ENCODE data around the gene SDHAF1.

Gene SDHAF1

DNA sequence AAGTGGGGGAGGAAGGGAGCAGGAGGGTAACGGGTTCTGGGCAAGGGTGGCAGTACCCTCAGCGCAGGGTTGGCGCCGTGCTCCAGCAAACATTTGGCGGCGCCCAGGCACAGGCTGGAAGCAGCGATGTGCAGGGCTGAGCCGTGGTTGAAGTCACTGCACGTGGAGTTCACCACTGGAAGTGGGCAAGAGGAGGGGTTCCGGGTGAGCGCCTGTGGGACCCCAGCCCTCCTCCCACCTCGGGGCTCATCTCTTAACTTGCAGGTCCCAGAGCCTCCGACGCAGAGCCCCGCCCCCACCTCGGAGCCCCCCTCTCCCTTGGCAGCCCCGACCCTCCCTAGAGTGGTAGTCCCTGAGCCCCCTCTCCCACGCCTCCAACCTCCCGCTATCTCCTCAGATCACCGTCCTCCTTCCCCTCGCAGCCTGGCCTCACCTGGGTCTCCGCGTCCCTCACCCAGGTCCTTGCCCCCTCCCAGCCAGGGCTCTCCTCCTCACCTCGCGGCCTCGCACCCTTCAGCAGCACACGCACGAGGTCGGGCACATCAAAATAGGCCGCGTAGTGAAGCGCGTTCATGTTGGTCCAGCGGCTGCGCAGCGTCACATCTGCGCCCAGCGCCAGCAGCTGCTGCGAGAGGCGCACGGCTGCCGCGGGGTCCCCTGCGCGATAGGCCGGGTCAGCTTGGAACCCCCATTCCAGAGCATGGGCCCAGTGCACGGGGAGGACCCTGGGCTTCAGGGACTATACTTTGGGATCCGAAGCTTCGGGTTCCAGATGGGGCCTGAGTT lies 31.3 kb downstream of the SDHAF1 start:
- no peak for DNase-seq (ENCODE audit: low read depth in 1 of 2, low spot score in 1 of 2)
- H3K4me3 ChIP-seq (replicated peaks; ENCODE audit: insufficient read depth, low read length), result no peak overlapping the region
- H3K27ac ChIP-seq (replicated peaks), result no peak overlapping the region

DNA sequence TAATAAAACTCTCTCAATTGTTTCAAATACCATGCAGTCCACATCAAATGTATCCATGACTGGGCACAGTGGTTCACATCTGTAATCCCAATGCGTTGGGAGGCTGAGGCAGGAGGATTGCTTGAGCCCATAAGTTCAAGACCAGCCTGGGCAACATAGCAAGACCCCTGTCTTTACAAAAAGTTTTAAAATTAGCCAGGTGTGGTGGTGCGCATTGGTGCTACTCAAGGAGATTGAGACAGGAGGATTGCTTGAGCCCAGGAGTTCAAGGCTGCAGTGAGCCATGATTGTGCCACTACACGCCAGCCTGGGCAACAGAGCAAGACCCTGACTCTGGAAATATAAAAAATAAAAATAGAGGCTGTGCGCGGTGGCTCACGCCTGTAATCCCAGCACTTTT lies 32.7 kb downstream of the SDHAF1 start:
- Histone ChIP-seq H3K27me3 (ENCODE audit: insufficient read depth, poor library complexity, severe bottlenecking) (no peaks in the 10 kb centered on the region), H3K27ac (replicated peaks) (no peak overlapping the region), H3K4me3 (replicated peaks; ENCODE audit: insufficient read depth, low read length) (no peak overlapping the region)
- no peak for DNase-seq (ENCODE audit: low read depth in 1 of 2, low spot score in 1 of 2)
- TF ChIP-seq POLR2AphosphoS5 (IDR thresholded peaks at IDR 0.05; ENCODE audit: low read depth) (no peak), GABPA (IDR thresholded peaks at IDR 0.05; ENCODE audit: low read depth) (no peak), SPI1 (IDR thresholded peaks at IDR 0.05; ENCODE audit: borderline replicate concordance, low read depth) (no peak)
- TF ChIP-seq, protein P1, sequence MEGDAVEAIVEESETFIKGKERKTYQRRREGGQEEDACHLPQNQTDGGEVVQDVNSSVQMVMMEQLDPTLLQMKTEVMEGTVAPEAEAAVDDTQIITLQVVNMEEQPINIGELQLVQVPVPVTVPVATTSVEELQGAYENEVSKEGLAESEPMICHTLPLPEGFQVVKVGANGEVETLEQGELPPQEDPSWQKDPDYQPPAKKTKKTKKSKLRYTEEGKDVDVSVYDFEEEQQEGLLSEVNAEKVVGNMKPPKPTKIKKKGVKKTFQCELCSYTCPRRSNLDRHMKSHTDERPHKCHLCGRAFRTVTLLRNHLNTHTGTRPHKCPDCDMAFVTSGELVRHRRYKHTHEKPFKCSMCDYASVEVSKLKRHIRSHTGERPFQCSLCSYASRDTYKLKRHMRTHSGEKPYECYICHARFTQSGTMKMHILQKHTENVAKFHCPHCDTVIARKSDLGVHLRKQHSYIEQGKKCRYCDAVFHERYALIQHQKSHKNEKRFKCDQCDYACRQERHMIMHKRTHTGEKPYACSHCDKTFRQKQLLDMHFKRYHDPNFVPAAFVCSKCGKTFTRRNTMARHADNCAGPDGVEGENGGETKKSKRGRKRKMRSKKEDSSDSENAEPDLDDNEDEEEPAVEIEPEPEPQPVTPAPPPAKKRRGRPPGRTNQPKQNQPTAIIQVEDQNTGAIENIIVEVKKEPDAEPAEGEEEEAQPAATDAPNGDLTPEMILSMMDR (IDR thresholded peaks at IDR 0.05; ENCODE audit: insufficient read depth, low read length), result no peak
- TF ChIP-seq, protein P2, sequence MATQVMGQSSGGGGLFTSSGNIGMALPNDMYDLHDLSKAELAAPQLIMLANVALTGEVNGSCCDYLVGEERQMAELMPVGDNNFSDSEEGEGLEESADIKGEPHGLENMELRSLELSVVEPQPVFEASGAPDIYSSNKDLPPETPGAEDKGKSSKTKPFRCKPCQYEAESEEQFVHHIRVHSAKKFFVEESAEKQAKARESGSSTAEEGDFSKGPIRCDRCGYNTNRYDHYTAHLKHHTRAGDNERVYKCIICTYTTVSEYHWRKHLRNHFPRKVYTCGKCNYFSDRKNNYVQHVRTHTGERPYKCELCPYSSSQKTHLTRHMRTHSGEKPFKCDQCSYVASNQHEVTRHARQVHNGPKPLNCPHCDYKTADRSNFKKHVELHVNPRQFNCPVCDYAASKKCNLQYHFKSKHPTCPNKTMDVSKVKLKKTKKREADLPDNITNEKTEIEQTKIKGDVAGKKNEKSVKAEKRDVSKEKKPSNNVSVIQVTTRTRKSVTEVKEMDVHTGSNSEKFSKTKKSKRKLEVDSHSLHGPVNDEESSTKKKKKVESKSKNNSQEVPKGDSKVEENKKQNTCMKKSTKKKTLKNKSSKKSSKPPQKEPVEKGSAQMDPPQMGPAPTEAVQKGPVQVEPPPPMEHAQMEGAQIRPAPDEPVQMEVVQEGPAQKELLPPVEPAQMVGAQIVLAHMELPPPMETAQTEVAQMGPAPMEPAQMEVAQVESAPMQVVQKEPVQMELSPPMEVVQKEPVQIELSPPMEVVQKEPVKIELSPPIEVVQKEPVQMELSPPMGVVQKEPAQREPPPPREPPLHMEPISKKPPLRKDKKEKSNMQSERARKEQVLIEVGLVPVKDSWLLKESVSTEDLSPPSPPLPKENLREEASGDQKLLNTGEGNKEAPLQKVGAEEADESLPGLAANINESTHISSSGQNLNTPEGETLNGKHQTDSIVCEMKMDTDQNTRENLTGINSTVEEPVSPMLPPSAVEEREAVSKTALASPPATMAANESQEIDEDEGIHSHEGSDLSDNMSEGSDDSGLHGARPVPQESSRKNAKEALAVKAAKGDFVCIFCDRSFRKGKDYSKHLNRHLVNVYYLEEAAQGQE (IDR thresholded peaks at IDR 0.05; ENCODE audit: insufficient replicate concordance, low read depth), result no peak

More for the DNA sequence above, 31.3 kb downstream of the SDHAF1 start:
- TF ChIP-seq POLR2AphosphoS5 (IDR thresholded peaks at IDR 0.05; ENCODE audit: low read depth) (no peak), GABPA (IDR thresholded peaks at IDR 0.05; ENCODE audit: low read depth) (no peak)
- TF ChIP-seq, protein P1 (IDR thresholded peaks at IDR 0.05; ENCODE audit: insufficient read depth, low read length), result no peak
- no peaks in the 10 kb centered on the region for H3K27me3 ChIP-seq (ENCODE audit: insufficient read depth, poor library complexity, severe bottlenecking)

DNA sequence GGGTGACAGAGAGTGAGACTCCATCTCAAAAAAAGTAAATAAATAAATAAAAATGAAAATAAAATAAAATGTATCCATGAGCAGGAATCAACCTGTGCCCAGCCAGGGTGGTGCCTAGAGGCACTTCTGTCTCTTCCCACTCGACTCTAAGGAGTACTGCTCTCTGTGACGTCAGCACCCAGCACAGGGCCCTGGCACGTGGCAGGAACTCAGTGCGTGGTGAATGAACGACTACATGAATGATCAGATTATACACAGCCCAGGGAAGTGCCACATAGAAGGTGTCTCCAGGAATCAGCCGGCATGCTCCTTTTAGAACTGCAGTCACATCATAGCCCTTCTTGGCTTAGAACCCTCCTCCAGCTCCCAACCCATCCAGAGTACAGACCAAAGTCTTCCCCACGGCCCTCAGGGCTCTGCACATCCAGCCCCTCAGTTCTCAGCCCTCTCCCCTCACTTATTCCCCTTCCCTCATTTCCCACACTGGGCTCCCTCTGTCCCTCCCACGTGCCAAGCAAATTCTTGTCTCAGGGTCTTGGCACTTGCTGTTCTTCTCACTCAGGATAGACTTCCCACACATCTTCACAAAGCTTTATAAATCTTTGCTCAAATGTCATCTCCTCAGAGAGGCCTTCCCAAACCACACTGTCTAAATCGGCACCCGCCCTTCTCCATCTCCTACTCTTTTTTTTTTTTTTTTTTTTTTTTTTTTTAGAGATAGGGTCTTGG lies 33.5 kb downstream of the SDHAF1 start:
- no peak for DNase-seq (ENCODE audit: low read depth in 1 of 2, low spot score in 1 of 2)
- Histone ChIP-seq H3K27ac (replicated peaks) (no peak overlapping the region), H3K4me3 (replicated peaks; ENCODE audit: insufficient read depth, low read length) (no peak overlapping the region), H3K27me3 (ENCODE audit: insufficient read depth, poor library complexity, severe bottlenecking) (no peaks in the 10 kb centered on the region)
- TF ChIP-seq GABPA (IDR thresholded peaks at IDR 0.05; ENCODE audit: low read depth) (no peak), POLR2AphosphoS5 (IDR thresholded peaks at IDR 0.05; ENCODE audit: low read depth) (no peak), SPI1 (IDR thresholded peaks at IDR 0.05; ENCODE audit: borderline replicate concordance, low read depth) (no peak)
- TF ChIP-seq, protein P1 (IDR thresholded peaks at IDR 0.05; ENCODE audit: insufficient read depth, low read length), result no peak
- TF ChIP-seq, protein P2 (IDR thresholded peaks at IDR 0.05; ENCODE audit: insufficient replicate concordance, low read depth), result no peak

All from HL-60 (cell line).